Measurements from ENCODE around the gene HSD17B14.
"Not testable (repeated sequence)": the region's sequence is repeated elsewhere in the genome, so short reads cannot be mapped to it uniquely, and the experiment has no call there.

Gene HSD17B14

GRCh38 chr19:48795685-48796070 is 40.6 kb downstream of the HSD17B14 start:
- no peak for DNase-seq

GRCh38 chr19:48795055-48795684 is 41.1 kb downstream of the HSD17B14 start:
- DNase-seq = peak; percentile 82

- no peak for DNase-seq
Observed at GRCh38 chr19:48794291-48794690, 42.0 kb downstream of the HSD17B14 start.

GRCh38 chr19:48793271-48793670 is 43.0 kb downstream of the HSD17B14 start:
- no peak for DNase-seq

DNA sequence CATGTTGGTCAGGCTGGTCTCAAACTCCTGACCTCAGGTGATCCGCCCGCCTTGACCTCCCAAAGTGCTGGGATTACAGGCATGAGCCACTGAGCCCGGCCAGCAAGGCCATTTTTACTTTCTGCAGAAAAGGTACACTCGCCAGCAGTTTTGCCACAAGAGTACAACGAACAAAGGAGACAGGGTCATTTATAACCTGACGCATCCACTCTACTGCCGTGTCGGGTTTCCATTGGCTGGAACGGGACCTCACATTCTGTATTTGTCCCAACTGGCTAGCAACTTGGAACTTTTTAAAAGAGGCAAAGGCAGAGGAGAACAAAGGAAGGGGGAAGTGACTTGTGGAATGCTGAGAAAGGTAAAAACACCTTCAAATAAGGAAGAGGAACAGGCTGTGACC is 49.0 kb downstream of the HSD17B14 start:
- not testable (repeated sequence) for DNase-seq

DNA sequence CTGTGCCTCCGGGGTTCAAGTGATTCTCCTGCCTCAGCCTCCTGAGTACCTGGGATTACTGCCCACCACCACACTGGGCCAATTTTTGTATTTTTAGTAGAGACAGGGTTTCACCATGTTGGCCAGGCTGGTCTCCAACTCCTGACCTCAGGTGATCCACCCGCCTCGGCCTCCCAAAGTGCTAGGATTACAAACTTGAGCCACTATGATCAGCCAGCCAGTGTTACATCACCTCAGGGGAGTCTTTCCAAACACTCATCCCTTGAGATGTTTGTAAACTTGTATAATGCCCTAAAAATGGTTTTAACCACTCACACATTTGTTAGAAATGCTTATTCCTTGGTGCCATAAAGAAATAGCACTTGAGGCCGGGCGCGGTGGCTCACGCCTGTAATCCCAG is 49.9 kb downstream of the HSD17B14 start:
- DNase-seq = not testable (repeated sequence)

- DNase-seq = no peak
Observed at GRCh38 chr19:48784527-48784926, 51.8 kb downstream of the HSD17B14 start.

GRCh38 chr19:48780631-48781391 is 55.5 kb downstream of the HSD17B14 start:
- no peak for DNase-seq

DNA sequence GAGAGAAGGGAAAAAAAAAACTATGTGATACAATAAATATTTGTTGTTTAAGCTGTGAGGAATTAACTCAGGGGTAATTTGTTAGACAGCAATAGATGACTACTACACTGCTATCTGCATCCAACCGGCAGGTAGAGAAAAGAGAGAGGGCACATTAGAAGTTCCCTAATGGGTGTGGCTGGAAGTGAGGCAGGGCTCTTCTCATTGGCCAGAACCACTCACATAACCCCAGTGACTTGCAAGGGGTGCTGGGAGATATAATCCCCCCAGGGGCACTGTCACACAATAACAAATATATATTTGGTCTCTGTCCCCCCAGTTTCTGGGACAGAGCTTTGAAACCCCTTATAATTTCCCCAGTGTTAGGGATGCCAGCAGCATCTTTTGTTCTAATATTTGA is 56.7 kb downstream of the HSD17B14 start:
- no peak for DNase-seq

GRCh38 chr19:48777720-48778119 is 58.6 kb downstream of the HSD17B14 start:
- no peak for DNase-seq

GRCh38 chr19:48777139-48777538 is 59.2 kb downstream of the HSD17B14 start:
- DNase-seq = no peak

DNA sequence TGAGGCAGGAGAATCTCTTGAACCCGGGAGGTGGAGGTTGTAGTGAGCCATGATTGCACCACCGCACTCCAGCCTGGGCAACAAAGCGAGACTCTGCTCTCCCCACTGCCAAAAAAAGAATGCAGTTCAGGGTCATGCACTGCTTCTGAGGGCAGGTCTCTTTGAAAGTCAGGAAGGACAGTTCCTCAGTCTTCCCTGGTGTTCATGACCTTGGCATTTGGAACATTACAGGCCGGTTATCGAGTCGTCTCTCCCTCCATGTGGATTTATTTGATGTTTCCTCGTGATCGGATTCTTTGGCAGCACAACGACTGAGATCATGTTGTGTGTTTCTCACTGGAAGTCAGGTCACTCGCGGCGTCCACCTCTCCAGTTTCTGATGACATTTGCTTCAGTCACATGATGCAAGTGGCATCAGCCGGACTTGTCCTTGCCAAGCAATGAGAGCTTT is 63.8 kb downstream of the HSD17B14 start:
- DNase-seq = no peak

GRCh38 chr19:48770734-48771472 is 65.4 kb downstream of the HSD17B14 start:
- DNase-seq = no peak

GRCh38 chr19:48770266-48770665 is 66.0 kb downstream of the HSD17B14 start:
- no peak for DNase-seq

DNA sequence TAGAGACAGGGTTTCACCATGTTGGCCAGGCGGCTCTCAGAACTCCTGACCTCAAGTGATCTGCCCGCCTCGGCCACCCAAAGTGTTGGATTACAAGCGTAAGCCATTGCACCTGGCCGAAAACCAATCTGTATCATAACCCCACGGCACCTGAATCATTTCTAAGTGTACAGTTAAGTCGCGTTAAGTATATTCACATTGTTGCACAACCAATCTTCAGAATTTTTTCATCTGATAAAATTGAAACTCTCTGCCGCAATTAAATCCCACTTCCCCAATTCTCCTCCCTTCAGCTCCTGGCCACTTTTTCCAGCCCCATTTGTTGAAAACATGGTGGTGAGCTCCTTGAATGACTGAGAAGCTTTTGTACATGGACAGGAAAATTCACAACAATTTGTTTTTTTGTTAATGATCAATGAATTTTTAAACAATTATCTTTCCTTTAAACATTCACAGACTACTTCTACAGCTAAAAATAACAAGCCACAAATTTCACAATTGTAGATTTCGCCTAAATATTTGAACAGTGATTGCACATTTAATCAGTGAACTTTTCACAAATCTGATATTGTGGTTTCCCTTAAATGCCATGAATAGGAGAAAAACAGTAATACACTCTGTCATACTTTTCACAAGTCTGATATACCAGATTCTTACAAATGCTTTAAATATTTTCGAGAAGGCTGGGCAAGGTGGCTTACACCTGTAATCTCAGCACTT is 67.1 kb downstream of the HSD17B14 start:
- DNase-seq = no peak

DNA sequence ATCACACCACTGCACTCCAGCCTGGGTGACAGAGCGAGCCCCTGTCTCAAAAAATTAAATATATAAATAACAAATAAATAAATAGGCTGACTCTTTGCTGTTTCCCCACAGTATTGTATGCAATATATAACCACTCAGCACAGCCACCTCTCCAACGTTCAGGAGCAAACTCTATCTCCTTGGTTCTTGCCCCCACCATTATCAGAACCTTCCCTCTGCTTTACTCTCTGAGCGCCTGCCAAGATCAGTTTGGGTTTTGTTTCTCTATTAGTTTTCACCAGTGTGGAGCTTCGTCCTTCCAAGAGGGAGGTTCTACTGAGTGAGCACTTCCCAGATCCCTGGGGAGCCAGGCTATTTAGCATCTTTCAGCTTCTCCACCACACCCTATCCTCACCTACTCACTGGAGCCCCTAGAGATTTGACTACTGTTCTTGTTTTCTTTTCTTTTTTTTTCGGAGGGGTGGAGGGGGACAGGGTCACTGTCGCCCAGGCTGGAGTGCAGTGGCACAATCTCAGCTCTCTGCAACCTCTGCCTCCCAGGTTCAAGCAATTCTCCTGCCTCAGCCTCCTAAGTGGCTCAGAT is 68.0 kb downstream of the HSD17B14 start:
- DNase-seq = not testable (repeated sequence)

- DNase-seq = not testable (repeated sequence)
Observed at GRCh38 chr19:48765816-48766215, 70.5 kb downstream of the HSD17B14 start.
